LHCN-M2 (cell line): ENCODE results near the gene ATP8A2. TPM values are rescaled to one million over a fixed set of nuclear protein-coding genes. Genes with fewer than 3 reads are reported as not detected.

Experiments
- DNase-seq: peaks from one replicate; pipeline ENCODE4 v3.0.0-alpha.2; 2012; ENCODE audit warnings: low read depth
- total RNA-seq: library from RNA; depleted of rRNA; stranded (reverse); fragments of >200 nt; gene quantifications from 2 replicates; pipeline ENCODE4 v1.2.3, GENCODE V29; 2014

ATP8A2 gene
- total RNA-seq, 1 experiment from 2014 or later: 1.3 TPM

- no peak for DNase-seq
Measured at GRCh38 chr13:25727810-25728209, 356.0 kb downstream of the ATP8A2 start.

GRCh38 chr13:25729201-25729600 lies 357.4 kb downstream of the ATP8A2 start:
- DNase-seq: no peak

- no peak for DNase-seq
Measured at GRCh38 chr13:25731037-25731436, 359.3 kb downstream of the ATP8A2 start.

GRCh38 chr13:25731536-25731935 lies 359.8 kb downstream of the ATP8A2 start:
- DNase-seq: peak; percentile 53

- DNase-seq: peak; percentile 93
Measured at GRCh38 chr13:25732111-25732865, 360.5 kb downstream of the ATP8A2 start.

GRCh38 chr13:25733001-25733491 lies 361.3 kb downstream of the ATP8A2 start:
- DNase-seq: peak; percentile 94

GRCh38 chr13:25733696-25734435 lies 362.1 kb downstream of the ATP8A2 start:
- DNase-seq: peak; percentile 48

- DNase-seq: peak; percentile 93
Measured at GRCh38 chr13:25738342-25739196, 366.8 kb downstream of the ATP8A2 start.

GRCh38 chr13:25739376-25739775 lies 367.6 kb downstream of the ATP8A2 start:
- DNase-seq: no peak

- DNase-seq: no peak
Measured at GRCh38 chr13:25741796-25742195, 370.0 kb downstream of the ATP8A2 start.

- DNase-seq: no peak
Measured at GRCh38 chr13:25742220-25742619, 370.4 kb downstream of the ATP8A2 start.

GRCh38 chr13:25743421-25743820 lies 371.6 kb downstream of the ATP8A2 start:
- peak; percentile 42 for DNase-seq

GRCh38 chr13:25744178-25744577 lies 372.4 kb downstream of the ATP8A2 start:
- DNase-seq: peak; percentile 46

GRCh38 chr13:25746131-25746530 lies 374.4 kb downstream of the ATP8A2 start:
- DNase-seq: no peak

- peak; percentile 96 for DNase-seq
Measured at GRCh38 chr13:25752957-25753551, 381.3 kb downstream of the ATP8A2 start.

GRCh38 chr13:25753976-25754375 lies 382.2 kb downstream of the ATP8A2 start:
- no peak for DNase-seq

GRCh38 chr13:25756251-25756650 lies 384.5 kb downstream of the ATP8A2 start:
- no peak for DNase-seq

- DNase-seq: no peak
Measured at GRCh38 chr13:25756912-25757311, 385.1 kb downstream of the ATP8A2 start.

- DNase-seq: no peak
Measured at GRCh38 chr13:25761041-25761440, 389.3 kb downstream of the ATP8A2 start.

GRCh38 chr13:25762281-25762680 lies 390.5 kb downstream of the ATP8A2 start:
- DNase-seq: no peak

GRCh38 chr13:25762795-25763377 lies 391.1 kb downstream of the ATP8A2 start:
- DNase-seq: no peak
